OCI-LY7 (cell line): Measurements from ENCODE around the gene CNTNAP5. TPM values are rescaled to one million over a fixed set of nuclear protein-coding genes. Genes with fewer than 3 reads are reported as not detected.

Experiments used
- BruUV-seq: library from RNA; stranded (reverse); fragments of 400-500 nt; replicated peaks from 2 replicates; lab custom pipeline; 2021; lab: Mats Ljungman, UMichigan
- CTCF ChIA-PET: fragments of 300-600 bp; sonication (Branson Sonifier 250); formaldehyde crosslinking; loops from one replicate; lab custom pipeline; 2022; ENCODE audit warnings: antibody characterized with exemption; ENCODE audit not compliant: unreplicated experiment; lab: Charles Lee
- POLR2A ChIA-PET: fragments of 300-600 bp; sonication (Branson Sonifier 250); formaldehyde crosslinking; loops from one replicate; lab custom pipeline; 2022; ENCODE audit warnings: antibody characterized with exemption; lab: Charles Lee
- DNase-seq: peaks from one replicate; pipeline ENCODE4 v3.0.0-alpha.2; 2015; ENCODE audit warnings: low spot score
- H2AFZ ChIP-seq: fragments of 200-600 bp; sonication (generic), shearing (Covaris generic); 2 replicates; pipeline ENCODE4 v1.6.1; 2014; ENCODE audit warnings: mild to moderate bottlenecking, antibody characterized with exemption, low read length, moderate library complexity
- H3K27ac ChIP-seq: fragments of 200-600 bp; sonication (generic); 2 replicates; pipeline ENCODE4 v1.5.1; 2014; ENCODE audit warnings: mixed run types, low read depth, mild to moderate bottlenecking, moderate library complexity, low read length, inconsistent platforms; ENCODE audit not compliant: poor library complexity, severe bottlenecking
- H3K36me3 ChIP-seq: fragments of 200-600 bp; sonication (generic); 2 replicates; pipeline ENCODE4 v1.6.1; 2014; ENCODE audit warnings: mild to moderate bottlenecking, antibody characterized with exemption, low read length, moderate library complexity, mixed read lengths; ENCODE audit not compliant: insufficient read depth
- H3K4me1 ChIP-seq: fragments of 200-600 bp; sonication (generic); 2 replicates; pipeline ENCODE4 v1.5.1; 2014; ENCODE audit warnings: mild to moderate bottlenecking, low read length; ENCODE audit not compliant: insufficient read depth, poor library complexity, severe bottlenecking
- H3K4me2 ChIP-seq: fragments of 200-600 bp; sonication (generic); 2 replicates; pipeline ENCODE4 v1.6.1; 2014; ENCODE audit warnings: mild to moderate bottlenecking, low read length
- H3K4me3 ChIP-seq: fragments of 200-600 bp; sonication (generic); 2 replicates; pipeline ENCODE4 v1.5.1; 2014; ENCODE audit warnings: mild to moderate bottlenecking, low read depth, low read length; ENCODE audit not compliant: poor library complexity, severe bottlenecking
- H3K79me2 ChIP-seq: fragments of 200-600 bp; sonication (generic); 2 replicates; pipeline ENCODE4 v1.6.1; 2016; ENCODE audit warnings: low read depth, mild to moderate bottlenecking, low read length, moderate library complexity, mixed read lengths; ENCODE audit not compliant: insufficient read depth
- H3K9me2 ChIP-seq: fragments of 200-600 bp; sonication (generic); 2 replicates; pipeline ENCODE4 v1.6.1; 2016; ENCODE audit warnings: mild to moderate bottlenecking, low read length, mixed read lengths; ENCODE audit not compliant: insufficient read depth
- H3K9me3 ChIP-seq: fragments of 200-600 bp; sonication (generic); 2 replicates; pipeline ENCODE4 v1.6.1; 2014; ENCODE audit warnings: mild to moderate bottlenecking, mixed run types, low read length, mixed read lengths
- H4K20me1 ChIP-seq: fragments of 200-600 bp; sonication (generic); 2 replicates; pipeline ENCODE4 v1.6.1; 2014; ENCODE audit warnings: mild to moderate bottlenecking, antibody characterized with exemption, low read length, moderate library complexity, mixed read lengths; ENCODE audit not compliant: insufficient read depth
- CTCF ChIP-seq: fragments of 200-600 bp; sonication (generic); conservative IDR thresholded peaks from 2 replicates; pipeline ENCODE4 v1.5.1; 2014; ENCODE audit warnings: mild to moderate bottlenecking, antibody characterized with exemption, low read length, moderate library complexity, mixed read lengths
- EZH2phosphoT487 ChIP-seq: fragments of 200-600 bp; sonication (generic); IDR thresholded peaks from 2 replicates; pipeline ENCODE4 v1.6.1; 2018; ENCODE audit warnings: low read depth, borderline replicate concordance, mild to moderate bottlenecking, mixed run types, antibody characterized with exemption, low read length, moderate library complexity, mixed read lengths
- intact Hi-C: fragments of 100-400 bp; cut with micrococcal nuclease; formaldehyde crosslinking; loops from one replicate; pipeline ENCODE4 v1.10.0; 2022; ENCODE audit not compliant: unreplicated experiment
- total RNA-seq, 2 experiments: library from RNA; depleted of rRNA in 1 of 2; stranded (reverse); fragments of >200 nt in 1 of 2; shearing (Covaris generic) in 1 of 2; gene quantifications; 2 replicates each; pipeline ENCODE4 v1.2.3, GENCODE V29; 2014 to 2022

Gene CNTNAP5
- total RNA-seq, 2 experiments from 2014 or later = not detected

GRCh38 chr2:124689348-124689747 is 664.3 kb downstream of the CNTNAP5 start:
- ChIA-PET POLR2A (no interaction called here), CTCF (no interaction called here)
- Histone ChIP-seq H3K4me3 (no peak overlapping the region), H3K4me2 (no peak overlapping the region), H3K9me2 (no peaks in the 10 kb centered on the region), H3K36me3 (no peaks in the 10 kb centered on the region), H3K79me2 (no peaks in the 10 kb centered on the region), H4K20me1 (no peaks in the 10 kb centered on the region), H3K9me3 (no peaks in the 10 kb centered on the region), H3K4me1 (no peaks in the 10 kb centered on the region), H3K27ac (no peak overlapping the region), H2AFZ (no peak overlapping the region)
- no TSS peak for BruUV-seq
- no peak for DNase-seq
- TF ChIP-seq EZH2phosphoT487 = no peak
- intact Hi-C loops = no loop called here

DNA sequence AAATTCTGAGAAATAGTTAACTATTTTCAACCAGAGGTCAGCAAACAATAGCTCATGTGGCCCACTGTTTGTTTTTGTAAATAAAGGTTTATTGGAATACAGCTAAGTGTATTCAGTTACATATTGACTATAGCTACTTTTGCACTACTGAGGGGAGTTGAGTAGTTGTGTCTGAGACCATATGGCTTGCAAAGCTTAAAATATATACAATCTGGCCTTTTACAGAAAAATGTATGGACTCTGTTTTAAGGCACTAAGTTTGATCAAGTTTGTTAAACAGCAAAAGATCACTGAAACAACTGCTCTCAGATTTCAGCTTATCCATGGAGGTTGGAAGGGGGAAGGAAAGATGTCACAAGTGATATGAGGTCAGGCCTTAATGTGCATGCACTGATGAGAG is 667.1 kb downstream of the CNTNAP5 start:
- Histone ChIP-seq H3K4me2 (no peak overlapping the region), H3K79me2 (no peaks in the 10 kb centered on the region), H4K20me1 (no peaks in the 10 kb centered on the region), H3K9me2 (no peaks in the 10 kb centered on the region), H3K27ac (no peak overlapping the region), H2AFZ (no peak overlapping the region), H3K9me3 (no peaks in the 10 kb centered on the region), H3K36me3 (no peaks in the 10 kb centered on the region), H3K4me1 (no peaks in the 10 kb centered on the region), H3K4me3 (no peak overlapping the region)
- ChIA-PET CTCF (no interaction called here), POLR2A (interaction anchor here (0.8 kb wide), 1 partner anchor 220 kb away, joined by 3 read pairs; no protein-coding TSS in a partner anchor)
- TF ChIP-seq CTCF (no peak), EZH2phosphoT487 (no peak)
- no TSS peak for BruUV-seq
- no peak for DNase-seq
- intact Hi-C loops = no loop called here

GRCh38 chr2:124692707-124693106 is 667.6 kb downstream of the CNTNAP5 start:
- CTCF ChIA-PET = no interaction called here
- Histone ChIP-seq H3K9me2 (no peaks in the 10 kb centered on the region), H3K4me1 (no peaks in the 10 kb centered on the region), H3K27ac (no peak overlapping the region), H3K36me3 (no peaks in the 10 kb centered on the region), H3K79me2 (no peaks in the 10 kb centered on the region), H2AFZ (no peak overlapping the region), H3K4me3 (no peak overlapping the region), H3K9me3 (no peaks in the 10 kb centered on the region), H3K4me2 (no peak overlapping the region), H4K20me1 (no peaks in the 10 kb centered on the region)
- intact Hi-C loops = no loop called here
- DNase-seq = no peak
- POLR2A ChIA-PET = no interaction called here
- BruUV-seq = no TSS peak
- TF ChIP-seq CTCF = no peak
- no peak for TF ChIP-seq EZH2phosphoT487
